Fibroblast of lung (primary cell): Measurements from ENCODE around the gene PHOSPHO2.

Experiments used
- CTCF ChIP-seq, 2 donors: IDR thresholded peaks in 1 of 2; conservative IDR thresholded peaks in 1 of 2; 1 replicate in 1 of 2; 2 replicates in 1 of 2; pipeline ENCODE4 v1.5.1; 2011 to 2012; ENCODE audit warnings: low read length in 2 of 2, control low read depth in 1 of 2, inconsistent platforms in 1 of 2, low read depth in 1 of 2, mild to moderate bottlenecking in 1 of 2
- EZH2 ChIP-seq: IDR thresholded peaks from 2 replicates; pipeline ENCODE4 v1.5.1; 2012; ENCODE audit warnings: low read length, control low read depth, mild to moderate bottlenecking; ENCODE audit errors: missing control alignments

GRCh38 chr2:169694894-169695260 lies 608 bp downstream of the PHOSPHO2 start:
- TF ChIP-seq CTCF (conservative IDR thresholded peaks at IDR 0.05 in 1 of 2, IDR thresholded peaks at IDR 0.05 in 1 of 2; ENCODE audit: low read depth in 1 of 2, low read length in 2 of 2) (no peak), EZH2 (no peak)
